Measurements from ENCODE around the gene PIK3AP1. TPM values are rescaled to one million over a fixed set of nuclear protein-coding genes. Genes with fewer than 3 reads are reported as not detected.

Gene PIK3AP1
- total and polyA plus RNA-seq, 2 of the 4 experiments (the other 2 are of a cell fraction), result under 0.01 to 0.14 TPM

- no peak overlapping the region for H3K4me2 ChIP-seq (ENCODE audit: low read depth, low read length)
- H3K79me1 ChIP-seq (ENCODE audit: low read depth in 1 of 2, low read length in 2 of 2), result no peaks in the 10 kb centered on the region
- no peak overlapping the region for H2AFZ ChIP-seq (replicated peaks; ENCODE audit: low read length, poor library complexity)
- no peak overlapping the region for H2BK120ac ChIP-seq (ENCODE audit: low read depth, low read length)
- H2BK20ac ChIP-seq (ENCODE audit: low read depth, low read length), result no peak overlapping the region
- intact Hi-C loops (cut with micrococcal nuclease), result loop anchor here (1.0 to 2.0 kb wide), 2 partner anchors 103 to 348 kb away; no protein-coding TSS in a partner anchor
- no peaks in the 10 kb centered on the region for H3K4me1 ChIP-seq (ENCODE audit: control insufficient read depth, insufficient read depth, low read length)
- H4K8ac ChIP-seq (ENCODE audit: low read depth in 2 of 2, low read length in 2 of 2), result no peak overlapping the region
- no peak overlapping the region for H3K4ac ChIP-seq (ENCODE audit: low read depth, low read length)
- H3K18ac ChIP-seq (ENCODE audit: low read depth, low read length), result no peak overlapping the region
- no CpG with 5 or more reads among the region's 7 CpGs for WGBS, 2 experiments (ENCODE audit: extremely low coverage in 2 of 2, insufficient read length in 1 of 2)
- no peaks in the 10 kb centered on the region for H3K36me3 ChIP-seq (ENCODE audit: control insufficient read depth, insufficient read depth, low read length)
- H2BK5ac ChIP-seq (ENCODE audit: low read depth, low read length, poor library complexity, severe bottlenecking), result no peak overlapping the region
- H4K20me1 ChIP-seq (ENCODE audit: insufficient read depth, low read length), result no peaks in the 10 kb centered on the region
- in situ Hi-C loops (cut with MboI; ENCODE audit: low sequenced_read_pairs), result no loop called here
- dilution Hi-C loops (cut with HindIII; ENCODE audit: low sequenced_read_pairs, unreplicated experiment), result no loop called here
- no peak overlapping the region for H3K4me3 ChIP-seq (ENCODE audit: insufficient read depth, low read depth, low read length)
- TF ChIP-seq RAD21 (IDR thresholded peaks at IDR 0.05; ENCODE audit: low read length), result peak; percentile 45; the same call in 1 of the 2 replicates
- no peak for TF ChIP-seq ELK1 (IDR thresholded peaks at IDR 0.05; ENCODE audit: borderline replicate concordance, low read depth, low read length)
- no peak for TF ChIP-seq MAZ (IDR thresholded peaks at IDR 0.05; ENCODE audit: borderline replicate concordance, low read depth, low read length)
- no peak for TF ChIP-seq CHD1 (IDR thresholded peaks at IDR 0.05; ENCODE audit: low read depth, low read length)
- peak; percentile 38; the same call in 1 of the 2 replicates for TF ChIP-seq SMC3 (IDR thresholded peaks at IDR 0.05; ENCODE audit: low read depth, low read length)
- TF ChIP-seq CEBPB (IDR thresholded peaks at IDR 0.05; ENCODE audit: low read depth, low read length), result no peak
- TF ChIP-seq POLR2A (IDR thresholded peaks at IDR 0.05; ENCODE audit: low read depth, low read length), result no peak
- peak; percentile 51 for TF ChIP-seq CTCF (conservative IDR thresholded peaks at IDR 0.05; ENCODE audit: low read depth, low read length)
- TF ChIP-seq RCOR1 (IDR thresholded peaks at IDR 0.05; ENCODE audit: insufficient replicate concordance, low read length), result no peak
- no peak for TF ChIP-seq BHLHE40 (IDR thresholded peaks at IDR 0.05; ENCODE audit: low read depth, low read length)
- TF ChIP-seq MXI1 (IDR thresholded peaks at IDR 0.05; ENCODE audit: borderline replicate concordance, low read depth, low read length), result no peak
- no peak for TF ChIP-seq NFE2L2 (IDR thresholded peaks at IDR 0.05; ENCODE audit: low read depth, low read length)
- no peak for TF ChIP-seq RFX5 (IDR thresholded peaks at IDR 0.05; ENCODE audit: low read depth, low read length)
- TF ChIP-seq MAFK (IDR thresholded peaks at IDR 0.05; ENCODE audit: low read depth, low read length), result no peak
- TF ChIP-seq FOS (IDR thresholded peaks at IDR 0.05; ENCODE audit: low read depth, low read length), result no peak
- no peak for TF ChIP-seq USF2 (IDR thresholded peaks at IDR 0.05; ENCODE audit: low read depth, low read length)
- ATAC-seq (ENCODE audit: low read depth) (peak; percentile 57), DNase-seq (peak; percentile 29)
- peaks cover 5% of the 10 kb centered on the region; the same call in 1 of the 2 replicates for H3K27me3 ChIP-seq (ENCODE audit: control insufficient read depth, insufficient read depth, low read length)
- H2BK15ac ChIP-seq (ENCODE audit: low read depth, low read length), result no peak overlapping the region
- H3K9me3 ChIP-seq (ENCODE audit: control insufficient read depth, insufficient read depth, low read length), result no peaks in the 10 kb centered on the region
- H3K23ac ChIP-seq (ENCODE audit: low read depth, low read length), result no peak overlapping the region
- no peak overlapping the region for H3K27ac ChIP-seq (ENCODE audit: insufficient read depth, low read length)
- ChIA-PET CTCF (interaction anchor here (0.5 kb wide), 1 partner anchor 99 kb away, joined by 3 read pairs; no protein-coding TSS in a partner anchor), POLR2A (ENCODE audit: unreplicated experiment) (no interaction called here)
- H2AK9ac ChIP-seq (replicated peaks; ENCODE audit: low read depth, low read length, poor library complexity), result no peak overlapping the region
- H3K14ac ChIP-seq (replicated peaks; ENCODE audit: low read depth, low read length), result no peak overlapping the region
- H4K5ac ChIP-seq (ENCODE audit: low read depth, low read length), result no peak overlapping the region
- no peak overlapping the region for H3K9ac ChIP-seq (ENCODE audit: low read depth, low read length)
- H3K56ac ChIP-seq (ENCODE audit: extremely low read depth, insufficient read depth, low read length), result no peak overlapping the region
- no peak overlapping the region for H4K91ac ChIP-seq (ENCODE audit: insufficient read depth, low read depth, low read length)
- H2AK5ac ChIP-seq (ENCODE audit: low read depth, low read length), result no peak overlapping the region
- BruUV-seq (replicated peaks), result no TSS peak
- H3K9me1 ChIP-seq (ENCODE audit: insufficient read depth, low read length), result no peaks in the 10 kb centered on the region
Measured at GRCh38 chr10:96743988-96744585, 23.8 kb upstream of the PIK3AP1 start.
